Activated CD4-positive, alpha-beta T cell treated with anti-CD3 and anti-CD28 coated beads, Interleukin-2, amount 50 U/mL, for 24 hours (primary cell): ENCODE measurements around the gene WNT3A.

ENCODE experiments used
- DNase-seq, 2 donors: peaks; one replicate each; pipeline ENCODE4 v3.0.0-alpha.2; 2020; ENCODE audit warnings: low read depth in 1 of 2, low spot score in 1 of 2

WNT3A gene

DNA sequence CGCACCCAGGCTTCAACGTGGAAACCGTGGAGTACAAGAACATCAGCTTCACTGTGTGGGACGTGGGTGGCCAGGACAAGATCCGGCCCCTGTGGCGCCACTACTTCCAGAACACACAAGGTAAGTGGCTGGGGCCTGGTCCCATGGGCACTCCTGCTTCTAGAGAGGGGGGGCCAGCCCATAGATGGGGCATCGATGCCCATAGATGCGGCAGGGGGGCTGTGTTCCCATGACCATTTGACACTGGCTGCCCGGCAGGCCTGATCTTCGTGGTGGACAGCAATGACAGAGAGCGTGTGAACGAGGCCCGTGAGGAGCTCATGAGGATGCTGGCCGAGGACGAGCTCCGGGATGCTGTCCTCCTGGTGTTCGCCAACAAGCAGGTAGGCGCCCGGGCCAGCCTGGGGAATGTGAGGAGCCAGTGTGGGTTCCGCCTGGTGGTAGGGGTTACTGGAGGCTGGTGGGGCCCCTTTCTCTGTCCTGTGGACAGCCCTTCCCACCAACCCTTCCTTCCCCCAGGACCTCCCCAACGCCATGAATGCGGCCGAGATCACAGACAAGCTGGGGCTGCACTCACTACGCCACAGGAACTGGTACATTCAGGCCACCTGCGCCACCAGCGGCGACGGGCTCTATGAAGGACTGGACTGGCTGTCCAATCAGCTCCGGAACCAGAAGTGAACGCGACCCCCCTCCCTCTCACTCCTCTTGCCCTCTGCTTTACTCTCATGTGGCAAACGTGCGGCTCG, 90.7 kb downstream of the WNT3A start:
- DNase-seq = no peak

- DNase-seq = no peak
Measured at GRCh38 chr1:228098323-228098931, 91.6 kb downstream of the WNT3A start.

DNA sequence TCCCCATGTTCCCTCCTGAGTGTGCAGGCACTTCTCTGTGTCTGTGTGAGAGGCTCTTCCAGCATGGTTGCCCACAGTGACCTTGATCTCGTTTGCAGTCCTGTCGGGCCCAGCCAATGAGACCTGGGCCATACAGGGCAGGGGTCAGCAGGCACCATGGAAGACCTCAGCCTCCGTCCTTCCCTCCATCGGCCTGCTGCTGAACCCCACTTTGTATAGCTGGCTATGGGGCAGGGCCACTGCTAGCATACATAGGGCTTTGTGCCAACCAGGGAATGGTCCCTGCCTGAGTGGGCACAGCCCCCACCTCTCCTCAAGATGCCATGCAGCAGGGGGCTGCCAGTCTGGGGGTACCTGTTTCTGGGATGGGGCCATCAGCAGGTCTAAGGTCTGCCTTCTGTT, 92.5 kb downstream of the WNT3A start:
- no peak for DNase-seq

DNA sequence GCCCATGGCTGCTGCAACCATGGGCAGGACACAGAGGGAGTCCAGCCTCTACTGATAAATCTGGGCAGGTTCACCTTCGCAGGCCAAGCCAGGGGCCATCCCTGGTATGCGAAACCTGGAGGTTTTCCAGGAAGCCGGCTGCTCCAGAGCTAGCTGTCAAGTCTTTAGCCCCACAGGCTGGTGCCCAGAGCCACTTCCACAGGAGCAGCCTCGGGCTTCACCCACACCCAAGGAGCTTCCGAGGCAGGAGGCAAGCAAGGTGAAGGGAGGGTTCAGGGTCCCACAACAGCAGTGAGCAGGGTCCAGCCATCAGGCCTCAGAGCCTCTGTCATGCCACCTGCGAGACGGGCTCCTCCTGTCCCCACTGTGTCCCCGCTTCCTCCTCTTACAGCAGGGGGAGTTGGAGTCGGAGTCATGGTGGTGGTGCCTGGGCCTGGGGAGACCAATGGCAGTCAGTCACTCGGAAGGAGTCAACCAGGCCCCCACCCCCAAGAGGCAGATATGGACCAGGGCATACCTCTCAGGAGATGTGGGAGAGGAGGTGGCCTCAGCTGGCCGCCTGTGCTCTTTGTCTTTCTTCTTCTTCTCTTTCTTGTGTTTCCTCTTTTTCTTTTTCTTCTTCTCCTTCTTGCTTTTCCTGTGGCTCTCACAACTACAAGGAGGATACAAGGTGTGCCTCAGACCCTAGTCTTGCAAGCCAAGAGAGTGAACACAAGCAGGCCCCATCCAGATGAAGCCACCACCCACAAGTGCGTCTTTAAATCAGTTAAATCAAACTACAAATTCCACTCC, 94.2 kb downstream of the WNT3A start:
- DNase-seq = no peak

DNA sequence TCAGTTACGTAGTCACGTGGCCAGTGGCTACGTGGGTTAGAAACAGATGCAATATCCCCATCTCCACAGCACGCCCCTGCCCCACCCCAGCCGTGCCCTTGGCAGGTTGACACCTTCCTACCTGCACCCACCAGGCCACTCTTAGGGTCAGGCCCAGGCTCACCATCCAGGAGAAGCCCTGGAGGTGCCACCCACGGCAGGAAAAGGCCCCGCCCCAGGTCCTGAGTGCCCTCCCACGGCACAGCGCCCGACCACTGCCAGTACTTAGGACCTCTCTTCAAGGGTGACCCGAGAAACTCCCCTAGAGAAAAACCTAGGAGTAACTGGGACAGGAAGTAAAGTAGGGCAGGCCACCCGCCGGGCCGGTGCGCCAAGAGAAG, 94.8 kb downstream of the WNT3A start:
- DNase-seq = no peak

DNA sequence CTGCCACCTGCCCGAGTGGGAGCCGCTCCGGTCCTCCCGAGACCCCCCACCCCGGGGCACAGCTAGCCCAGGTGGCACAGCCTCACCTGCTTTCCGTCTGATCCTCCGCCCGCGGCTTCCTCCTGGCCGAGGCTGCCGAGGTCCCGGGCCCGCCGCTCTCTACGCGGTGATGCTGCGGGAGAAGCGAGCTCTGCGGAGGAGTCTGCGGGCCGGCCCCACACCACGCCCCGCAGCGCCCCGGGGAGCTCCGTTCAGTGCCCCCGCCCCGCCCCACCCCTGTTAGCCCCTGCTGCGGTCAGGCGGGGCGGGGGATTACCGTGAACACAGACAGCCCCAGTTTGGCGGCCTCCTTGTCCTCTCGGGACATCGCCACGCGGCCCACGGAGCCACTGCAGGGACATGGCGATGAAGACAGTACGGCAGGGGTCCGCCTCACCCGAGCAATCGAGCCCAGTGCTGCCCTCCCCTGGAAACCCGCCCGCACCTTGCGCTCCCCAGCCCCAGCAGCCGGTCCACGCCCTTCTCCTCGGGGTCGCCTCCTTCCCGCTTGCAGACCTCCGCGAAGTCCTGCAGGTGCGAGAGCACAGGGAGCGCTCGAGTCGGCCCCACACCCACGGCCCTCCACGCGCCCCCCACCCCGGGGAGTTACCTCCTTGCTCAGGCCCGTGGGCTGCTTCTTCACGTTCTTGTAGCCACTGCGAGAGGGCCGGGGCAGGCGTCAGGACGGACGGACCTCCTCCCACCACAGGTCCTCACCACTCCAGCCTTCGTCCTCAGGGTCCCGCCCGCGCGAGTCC, 95.4 kb downstream of the WNT3A start:
- peak in 1 of 2 donors; percentile 36 for DNase-seq

DNA sequence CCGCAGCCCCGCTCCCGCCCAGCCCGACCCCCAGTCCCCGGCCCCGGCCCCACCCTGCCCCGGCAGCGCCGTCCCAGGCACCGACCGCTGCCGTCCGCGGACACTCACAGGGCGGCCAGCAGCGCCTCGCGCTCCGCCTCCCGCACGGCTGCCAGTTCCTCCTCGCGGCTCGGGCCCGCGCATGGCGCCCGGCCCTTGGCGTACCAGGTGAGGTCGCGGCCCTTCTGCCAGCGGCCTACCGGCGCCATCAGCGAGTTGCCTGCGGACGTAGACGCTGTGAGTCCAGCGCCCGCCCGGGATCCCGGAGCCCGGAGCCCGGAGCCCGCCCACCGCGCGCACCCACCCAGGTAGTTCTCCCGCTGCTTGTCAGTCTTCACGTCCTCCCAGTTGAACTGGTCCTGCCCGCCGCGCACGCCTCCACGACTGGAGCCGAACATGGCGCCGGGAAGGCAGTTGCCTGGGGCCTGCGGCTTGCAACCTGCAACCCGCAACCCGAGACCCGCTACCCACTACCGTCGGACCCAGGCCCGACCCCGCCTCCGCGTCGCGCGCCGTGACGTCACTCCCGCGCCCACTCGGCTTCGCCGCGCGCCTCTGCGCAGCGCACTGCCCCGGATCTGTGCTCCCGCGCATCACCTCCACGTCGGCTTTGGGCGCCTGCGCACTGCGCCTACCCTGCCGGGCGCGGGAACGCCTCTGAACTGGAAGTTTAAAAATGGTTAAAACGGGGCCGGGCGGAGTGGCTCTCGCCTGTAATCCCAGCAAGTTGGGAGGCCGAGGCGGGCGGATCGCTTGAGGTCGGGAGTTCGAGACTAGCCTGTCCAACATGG, 96.2 kb downstream of the WNT3A start, which contains the start of gene C1orf35:
C1orf35 (minus strand) TSS at position 535 of the 830 bp plus-strand sequence; CDS start at position 437, 98 bp downstream.
- DNase-seq = peak; percentile 92 to 94

DNA sequence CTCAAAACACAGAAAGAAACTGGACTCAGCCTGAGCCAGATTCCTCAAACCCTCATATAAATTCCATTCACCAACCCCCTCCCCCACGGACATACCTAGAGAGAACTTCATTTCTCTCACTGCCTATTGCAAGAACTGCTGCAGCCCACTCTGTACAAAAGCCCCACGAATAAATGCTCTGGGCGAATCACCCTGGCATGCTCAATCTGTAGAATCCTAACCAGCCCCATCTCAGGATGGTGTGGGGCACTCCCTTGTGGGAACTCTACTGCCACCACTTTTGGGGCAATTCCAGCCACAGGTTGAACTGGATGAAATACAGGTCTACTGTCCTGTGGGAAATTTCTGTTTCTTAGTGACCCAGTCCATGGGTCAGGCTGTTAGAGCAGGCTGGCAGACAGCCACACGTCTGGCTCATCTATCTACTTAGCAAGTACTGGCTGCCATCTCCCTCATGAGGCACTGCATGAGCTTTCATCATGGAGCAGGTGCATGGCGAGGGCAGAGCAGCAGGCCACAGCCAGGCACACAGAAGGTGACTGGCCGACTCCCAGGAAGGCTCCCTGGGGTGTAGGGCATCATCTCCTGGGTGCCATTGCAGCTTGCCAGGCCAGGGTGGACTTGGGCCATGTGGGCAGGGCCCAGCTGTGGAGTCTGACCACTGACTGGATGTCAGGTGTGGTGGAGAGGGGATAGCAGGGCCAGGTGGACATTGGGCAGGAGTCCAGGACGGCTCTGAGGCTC, 97.9 kb downstream of the WNT3A start:
- no peak for DNase-seq

DNA sequence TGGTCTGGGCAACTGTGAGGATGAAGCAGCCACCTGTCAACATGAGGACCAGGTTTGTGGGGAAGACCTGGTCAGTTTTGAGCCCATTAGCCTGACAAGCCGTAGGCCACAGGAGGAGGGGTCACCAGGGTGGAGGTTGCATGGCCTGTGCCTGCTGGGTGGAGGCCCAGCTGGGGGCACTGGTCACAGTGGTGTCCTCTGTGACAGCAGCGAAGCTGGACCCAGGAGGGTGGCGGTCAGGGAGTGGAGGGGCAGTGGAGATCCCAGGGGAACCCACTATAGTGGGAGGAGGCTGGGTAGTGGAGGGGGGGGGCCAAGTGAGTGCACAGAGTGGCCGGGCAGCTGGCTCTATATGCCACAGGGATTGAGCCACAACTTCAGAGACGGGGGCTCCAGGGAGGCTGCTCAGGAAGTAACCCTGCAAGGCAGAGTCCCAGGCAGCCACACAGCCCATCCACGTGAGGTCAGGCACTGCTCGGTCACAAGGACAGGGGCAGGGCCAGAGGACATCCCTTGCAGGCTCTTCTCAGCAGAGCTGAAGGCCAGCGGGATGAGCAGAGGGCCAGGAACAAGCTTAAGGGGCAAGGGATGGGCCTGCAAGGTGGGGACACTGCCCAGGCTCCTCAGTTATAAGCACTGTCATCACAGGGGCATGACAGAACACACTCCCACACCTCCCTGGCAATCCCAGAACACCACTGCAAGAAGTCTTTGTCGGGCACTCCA, 98.6 kb downstream of the WNT3A start:
- DNase-seq = no peak

DNA sequence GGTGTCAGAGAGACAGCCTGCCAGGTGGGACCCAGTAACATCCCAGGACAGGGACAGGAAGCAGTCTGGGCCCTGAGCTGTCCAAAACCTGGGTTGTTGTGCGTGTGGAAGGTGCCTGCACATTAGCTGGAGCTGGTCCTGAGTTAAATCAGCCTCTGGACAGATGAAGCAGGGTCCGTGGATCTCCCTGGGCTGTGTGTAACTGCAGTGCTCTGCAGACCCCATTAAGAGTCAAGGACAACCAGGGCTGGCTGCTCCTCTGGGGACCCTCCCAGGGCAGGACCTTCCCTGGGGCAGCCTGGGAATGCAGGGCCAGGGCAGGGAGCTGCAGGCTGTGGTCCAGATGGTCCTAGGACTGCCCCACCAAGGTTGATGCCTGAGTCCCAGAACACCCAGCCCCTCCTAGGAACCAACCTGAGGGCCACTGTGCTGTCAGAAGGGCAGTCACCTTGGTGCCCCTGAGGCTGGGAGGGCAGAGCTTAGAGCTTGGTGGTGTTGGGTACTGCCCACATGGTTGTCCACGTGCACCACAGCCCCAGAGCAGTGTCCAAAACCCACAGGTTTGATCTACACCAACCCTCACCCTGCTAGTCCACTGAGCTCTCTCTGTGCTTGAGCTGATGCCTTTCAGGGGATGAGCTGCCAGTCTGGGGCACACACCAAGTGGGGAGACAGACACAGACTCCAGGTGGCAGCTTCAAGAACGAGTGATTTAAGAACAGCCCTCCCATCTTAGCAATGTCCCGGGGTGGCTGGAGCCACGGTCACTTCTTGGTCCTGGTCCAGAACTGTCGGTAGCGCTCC, 99.4 kb downstream of the WNT3A start:
- DNase-seq = no peak

DNA sequence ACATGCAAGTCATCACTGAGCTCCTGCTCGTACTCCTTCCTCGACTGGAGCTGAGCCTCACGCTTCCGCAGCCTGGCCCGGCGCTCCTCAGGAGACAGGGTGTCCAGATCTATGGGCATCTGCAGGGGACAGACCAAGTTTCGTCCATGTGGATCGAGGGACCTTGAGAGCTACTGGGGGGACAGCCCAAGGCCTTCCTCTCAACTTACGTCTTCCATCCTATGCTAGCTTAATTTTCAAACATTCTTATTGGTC, 99.9 kb downstream of the WNT3A start:
- no peak for DNase-seq

DNA sequence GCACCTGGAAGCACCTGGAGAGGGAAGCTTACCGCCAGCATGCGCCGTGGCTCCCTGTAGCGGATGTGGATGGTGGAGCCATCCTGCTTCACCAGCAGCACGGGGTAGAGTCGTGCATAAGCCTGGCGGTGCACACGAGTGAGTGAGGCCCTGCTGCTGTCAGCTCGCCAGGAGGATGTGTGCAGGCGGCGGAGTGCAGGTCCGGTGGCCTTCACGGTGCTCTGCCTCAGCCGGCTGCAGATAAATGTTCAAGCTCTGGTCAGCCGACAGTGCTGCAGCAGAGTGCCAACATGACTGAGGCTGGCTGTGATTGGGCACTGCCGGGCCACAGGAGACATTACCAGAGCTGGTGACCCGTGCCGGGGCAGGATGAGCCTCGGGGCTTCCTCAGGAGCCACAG, 100.8 kb downstream of the WNT3A start:
- no peak for DNase-seq

- no peak for DNase-seq
Measured at GRCh38 chr1:228108055-228108690, 101.4 kb downstream of the WNT3A start.

DNA sequence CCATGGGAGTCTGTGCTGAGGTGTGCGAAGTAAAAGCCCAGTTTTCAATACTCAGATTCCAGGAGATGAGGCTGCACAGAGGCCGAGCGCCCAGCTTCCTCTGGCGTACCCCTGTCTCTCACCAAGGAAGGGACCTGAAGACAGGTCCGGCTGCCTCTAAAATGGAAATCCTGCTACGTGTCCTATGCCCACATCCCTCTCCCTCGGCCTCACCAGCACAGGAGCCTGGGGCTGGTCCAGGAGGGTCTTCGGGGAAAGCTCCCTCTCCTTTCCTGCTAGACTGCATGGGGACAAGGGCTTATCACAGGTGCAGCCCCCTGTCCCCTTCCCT, 101.9 kb downstream of the WNT3A start:
- no peak for DNase-seq

DNA sequence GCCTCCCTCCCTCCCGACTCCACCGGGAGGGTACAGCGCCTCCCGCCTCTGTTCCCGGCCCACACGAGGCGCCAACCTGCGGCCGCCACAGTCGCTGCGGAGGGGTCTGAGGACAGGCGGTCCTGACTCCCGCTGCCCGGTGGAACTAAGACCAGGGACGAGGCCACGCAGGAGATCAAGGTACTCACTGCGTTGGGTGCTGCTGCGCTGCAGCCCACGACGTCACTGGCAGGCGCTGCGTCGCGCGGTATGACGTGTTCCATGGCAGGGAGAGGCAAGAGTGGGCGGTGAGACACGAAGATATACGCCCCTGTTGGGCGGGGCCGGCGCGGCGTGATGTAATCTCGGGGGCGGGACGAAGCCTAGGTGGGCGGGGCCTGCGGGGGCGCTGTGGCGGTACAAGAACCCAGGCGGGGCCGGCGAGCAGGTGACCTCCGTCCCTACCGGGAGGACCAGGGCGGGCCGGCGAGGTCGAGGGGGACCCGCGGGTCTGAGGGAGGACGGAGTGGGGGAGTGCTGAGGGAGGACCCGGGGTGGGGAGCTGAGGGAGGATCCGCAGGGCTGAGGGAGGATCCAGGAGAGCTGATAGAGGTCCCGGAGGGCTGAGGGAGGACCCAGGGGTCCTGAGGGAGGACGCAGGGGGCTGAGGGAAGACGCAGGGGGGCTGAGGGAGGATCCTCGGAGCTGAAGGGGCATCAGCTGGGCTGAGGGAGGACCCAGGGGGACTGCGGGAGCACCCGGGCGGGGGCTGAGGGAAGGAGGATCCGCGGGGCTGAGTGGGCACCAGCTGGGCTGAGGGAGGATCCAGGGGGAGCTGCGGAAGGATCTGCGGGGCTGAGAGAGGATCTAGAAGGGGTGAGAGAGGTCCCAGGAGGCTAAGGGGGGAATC, 102.5 kb downstream of the WNT3A start, which contains the start of gene MRPL55:
MRPL55 (minus strand) TSS at position 227 of the 889 bp plus-strand sequence. CDS start 1,039 bp downstream, outside the sequence.
- DNase-seq = peak; percentile 95 to 99

DNA sequence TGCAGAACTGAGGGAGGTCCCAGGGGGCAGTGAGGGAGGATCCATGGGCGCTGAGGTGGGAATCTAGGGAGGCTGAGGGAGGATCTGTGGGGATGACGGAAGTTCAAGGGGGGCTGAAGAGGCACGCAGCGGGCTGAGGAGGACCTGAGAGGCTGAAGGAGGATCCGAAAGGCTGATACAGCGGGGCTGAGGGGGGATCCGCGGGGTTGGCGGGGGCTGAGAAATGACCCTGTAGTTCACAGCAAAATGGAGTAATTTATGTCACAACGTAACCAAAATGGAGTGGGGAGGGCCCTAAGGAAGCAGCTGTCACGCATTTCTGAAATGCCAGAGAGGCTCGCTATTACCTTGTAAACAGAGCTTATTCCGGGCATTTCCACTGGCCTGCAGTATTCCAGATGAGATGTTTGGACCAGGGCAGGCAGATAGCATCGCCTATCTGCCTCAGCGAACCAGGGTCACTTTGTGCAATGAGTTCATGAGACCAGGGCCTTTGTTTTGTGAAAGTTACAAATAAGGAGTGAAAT, 103.2 kb downstream of the WNT3A start:
- DNase-seq = no peak

GRCh38 chr1:228110556-228110955, 103.8 kb downstream of the WNT3A start:
- no peak for DNase-seq
